C1 segment of cervical spinal cord (tissue), 14 donors: ENCODE data around the gene CIART.

ENCODE experiments used
- DNase-seq, 14 donors: peaks; one replicate each; lab custom pipeline; 2025; lab: John Stamatoyannopoulos, UW

Gene CIART

GRCh38 chr1:150259758-150260669 is 22.3 kb upstream of the CIART start:
- DNase-seq = no peak

GRCh38 chr1:150261367-150261766 is 21.0 kb upstream of the CIART start:
- DNase-seq = no peak

- DNase-seq = no peak
Observed at GRCh38 chr1:150262388-150263320, 19.7 kb upstream of the CIART start.

- no peak for DNase-seq
Observed at GRCh38 chr1:150263549-150263948, 18.8 kb upstream of the CIART start.

GRCh38 chr1:150267896-150268295 is 14.5 kb upstream of the CIART start:
- peak in 1 of 14 donors; percentile 9 for DNase-seq

GRCh38 chr1:150268340-150268704 is 14.0 kb upstream of the CIART start:
- peak in 5 of 14 donors; percentile 26 to 62 (median 36) for DNase-seq

GRCh38 chr1:150268705-150269403 is 13.5 kb upstream of the CIART start, which contains the start of gene APH1A:
Gene APH1A, minus strand, starts transcription at chr1:150269016. Its CDS starts 206 bp downstream, at chr1:150268810.
- DNase-seq = peak; percentile 70 to 97 (median 94)

- no peak for DNase-seq
Observed at GRCh38 chr1:150269451-150269850, 12.9 kb upstream of the CIART start.

- DNase-seq = no peak
Observed at GRCh38 chr1:150271291-150271959, 10.9 kb upstream of the CIART start.

- no peak for DNase-seq
Observed at GRCh38 chr1:150273311-150273710, 9.0 kb upstream of the CIART start.

- DNase-seq = no peak
Observed at GRCh38 chr1:150280138-150280707, 2.1 kb upstream of the CIART start.

- peak in 12 of 14 donors; percentile 39 to 76 (median 57) for DNase-seq
Observed at GRCh38 chr1:150281221-150281757, 1.1 kb upstream of the CIART start.

GRCh38 chr1:150282558-150282958 is 204 bp downstream of the CIART start:
- DNase-seq = peak in 1 of 14 donors; percentile 64

GRCh38 chr1:150283260-150283659 is 906 bp downstream of the CIART start:
- DNase-seq = no peak

- no peak for DNase-seq
Observed at GRCh38 chr1:150288382-150288781, 6.0 kb downstream of the CIART start.

- DNase-seq = no peak
Observed at GRCh38 chr1:150288822-150289221, 6.5 kb downstream of the CIART start.

GRCh38 chr1:150293433-150294253 is 11.3 kb downstream of the CIART start, which contains the start of gene MRPS21:
Gene MRPS21, plus strand, starts transcription at chr1:150293861. Its CDS starts 506 bp downstream, at chr1:150294367.
- DNase-seq = peak; percentile 18 to 92 (median 84)

GRCh38 chr1:150295476-150295875 is 13.1 kb downstream of the CIART start:
- no peak for DNase-seq

- DNase-seq = no peak
Observed at GRCh38 chr1:150299716-150300115, 17.4 kb downstream of the CIART start.
